ENCODE measurements around the gene ATP10A.

The ATP10A gene

GRCh38 chr15:25679492-25679891 lies 183.6 kb downstream of the ATP10A start:
- no peak for DNase-seq (ENCODE audit: low spot score)

DNA sequence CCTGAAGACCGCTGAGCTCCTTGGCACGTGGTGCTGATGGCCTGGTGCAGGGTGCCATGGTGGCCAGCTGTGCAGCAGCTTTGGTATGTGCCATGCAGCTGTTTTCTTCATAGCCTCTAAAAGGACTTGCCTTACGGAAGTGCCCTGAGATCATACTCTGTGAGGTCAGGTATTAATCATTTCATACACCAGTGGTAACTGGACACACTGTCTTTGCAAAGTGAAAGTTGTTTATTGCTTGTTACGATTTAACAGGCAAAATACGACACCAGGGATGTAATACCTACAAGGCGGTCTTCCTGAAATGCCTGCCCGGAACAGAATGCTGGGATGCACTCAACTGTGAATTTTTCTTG lies 184.6 kb downstream of the ATP10A start:
- DNase-seq (ENCODE audit: low spot score): no peak

DNA sequence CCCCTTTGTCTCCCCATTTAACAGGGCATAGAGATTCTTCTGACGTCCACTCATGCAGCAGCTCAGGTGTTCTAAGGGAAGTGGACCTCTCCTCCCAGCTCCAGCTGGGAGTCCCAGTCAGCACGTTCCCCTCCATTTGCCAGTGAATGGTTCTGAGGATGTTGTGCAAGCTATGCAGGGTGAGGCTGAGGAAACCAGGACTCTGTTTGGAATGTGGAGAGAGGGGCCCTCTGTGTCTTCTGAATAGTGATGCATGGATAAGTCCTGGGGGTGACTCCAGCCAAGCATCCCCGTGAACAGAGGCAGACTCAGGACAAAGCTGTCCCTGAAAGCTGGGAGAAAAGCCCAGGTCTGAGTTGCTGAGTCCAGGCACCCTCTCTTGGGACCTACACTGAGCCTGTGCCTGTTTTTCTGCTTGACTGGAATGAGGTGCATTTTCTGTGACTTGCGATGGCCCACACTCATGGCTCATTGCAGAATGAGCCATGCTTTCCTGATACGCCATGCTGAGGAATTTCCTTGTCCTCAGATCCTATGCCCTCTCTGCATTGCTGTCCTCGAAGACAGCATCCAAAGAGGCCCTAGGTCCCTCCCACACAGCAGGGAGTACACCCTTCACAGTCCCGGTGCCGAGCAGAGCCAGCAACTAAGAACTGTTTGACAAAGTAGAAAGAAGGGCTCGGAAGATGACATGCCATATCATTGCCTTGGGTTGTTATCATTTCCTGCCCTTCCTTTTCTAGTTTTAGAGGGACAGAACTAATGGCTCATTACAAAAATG lies 185.2 kb downstream of the ATP10A start:
- DNase-seq (ENCODE audit: low spot score): no peak

DNA sequence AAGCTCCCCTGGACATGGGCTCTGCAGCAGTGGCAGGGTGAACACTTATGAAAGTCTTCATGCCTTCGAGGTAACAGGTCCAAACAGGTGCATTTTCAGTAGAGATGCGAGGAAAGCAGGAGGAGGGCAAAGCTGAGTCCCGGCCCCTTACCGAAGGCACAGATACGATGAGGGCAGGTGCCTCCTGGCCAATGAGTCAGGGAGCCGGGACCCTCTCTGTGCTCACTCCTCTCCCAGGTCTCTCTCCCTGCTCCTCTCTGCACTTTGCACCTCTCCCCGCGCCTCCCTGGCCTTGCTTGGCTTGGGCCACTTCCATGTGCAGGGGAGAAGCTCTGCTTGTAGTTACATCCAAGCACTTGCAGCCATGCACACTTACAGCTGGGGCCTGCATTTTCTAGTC lies 187.1 kb downstream of the ATP10A start:
- DNase-seq (ENCODE audit: low spot score): no peak

DNA sequence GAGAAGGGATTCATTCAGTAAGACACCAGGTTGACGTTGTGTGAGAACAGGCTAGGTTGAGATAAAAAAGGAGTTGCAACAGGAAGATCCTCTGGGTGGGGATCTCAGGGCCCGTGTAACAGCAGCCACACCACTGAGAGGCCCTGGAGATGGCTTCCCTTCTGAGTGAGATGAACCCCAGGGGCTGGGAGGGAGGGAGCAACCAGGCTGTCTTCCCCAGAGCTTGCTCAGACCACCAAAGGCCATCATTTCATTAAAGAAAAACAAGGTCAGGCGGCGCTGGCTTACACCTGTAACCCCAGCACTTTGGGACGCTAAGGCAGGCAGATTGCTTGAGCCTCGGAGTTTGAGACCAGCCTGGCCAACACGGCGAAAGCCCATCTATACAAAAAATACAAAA lies 187.7 kb downstream of the ATP10A start:
- DNase-seq (ENCODE audit: low spot score): no peak

GRCh38 chr15:25674913-25675312 lies 188.2 kb downstream of the ATP10A start:
- no peak for DNase-seq (ENCODE audit: low spot score)

GRCh38 chr15:25673972-25674371 lies 189.2 kb downstream of the ATP10A start:
- DNase-seq (ENCODE audit: low spot score): no peak

DNA sequence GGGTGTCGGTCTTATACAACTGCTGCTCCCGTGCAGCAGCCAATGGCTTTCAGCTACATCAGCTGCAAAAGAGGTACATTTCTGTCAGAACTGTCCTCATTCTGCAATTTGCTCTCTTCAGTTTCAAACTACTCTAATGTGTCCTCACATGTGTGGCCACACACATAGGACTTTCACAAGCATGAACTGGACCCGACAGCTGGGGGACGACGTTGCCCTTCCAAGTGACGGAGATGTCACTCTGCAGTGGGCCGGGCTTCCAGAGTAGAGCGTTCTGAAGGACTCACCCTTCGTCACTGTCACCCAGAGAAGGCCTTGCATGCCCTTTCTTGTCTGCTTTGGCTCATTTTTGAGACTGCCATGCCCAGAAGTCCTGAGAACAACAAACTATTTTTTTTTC lies 189.8 kb downstream of the ATP10A start:
- DNase-seq (ENCODE audit: low spot score): no peak

GRCh38 chr15:25671132-25671531 lies 192.0 kb downstream of the ATP10A start:
- no peak for DNase-seq (ENCODE audit: low spot score)

- no peak for DNase-seq (ENCODE audit: low spot score)
Observed at GRCh38 chr15:25670621-25671020, 192.5 kb downstream of the ATP10A start.

GRCh38 chr15:25670025-25670554 lies 193.0 kb downstream of the ATP10A start:
- DNase-seq (ENCODE audit: low spot score): no peak

- DNase-seq (ENCODE audit: low spot score): no peak
Observed at GRCh38 chr15:25668901-25669300, 194.2 kb downstream of the ATP10A start.

DNA sequence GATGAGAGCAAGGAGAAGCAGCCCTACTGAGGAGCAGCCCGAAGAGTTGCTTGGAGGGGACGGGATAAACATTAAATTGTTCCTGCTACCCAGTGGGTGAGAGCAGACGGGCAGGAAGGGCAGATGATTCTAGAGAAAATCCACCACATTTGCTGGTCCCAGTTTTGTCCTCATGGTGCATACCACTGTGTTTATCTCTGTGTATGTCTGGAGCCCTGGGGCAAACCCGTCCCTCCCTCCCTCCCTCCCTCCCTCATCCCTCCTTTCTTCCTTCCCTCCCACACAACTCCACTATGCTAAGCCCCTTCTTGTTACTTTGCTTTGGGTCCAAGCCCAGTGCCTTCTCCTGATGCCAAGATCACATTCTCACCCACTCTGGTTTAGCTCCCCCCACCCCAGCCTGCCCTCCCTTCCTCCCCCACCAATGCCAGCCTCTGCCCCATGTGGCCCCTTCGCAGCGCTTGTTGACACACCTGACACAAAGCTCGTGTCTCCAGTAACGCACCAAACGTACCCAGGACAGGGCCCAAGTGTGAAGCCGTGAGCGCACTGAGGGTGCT lies 194.8 kb downstream of the ATP10A start:
- no peak for DNase-seq (ENCODE audit: low spot score)

GRCh38 chr15:25667829-25668228 lies 195.3 kb downstream of the ATP10A start:
- DNase-seq (ENCODE audit: low spot score): no peak

DNA sequence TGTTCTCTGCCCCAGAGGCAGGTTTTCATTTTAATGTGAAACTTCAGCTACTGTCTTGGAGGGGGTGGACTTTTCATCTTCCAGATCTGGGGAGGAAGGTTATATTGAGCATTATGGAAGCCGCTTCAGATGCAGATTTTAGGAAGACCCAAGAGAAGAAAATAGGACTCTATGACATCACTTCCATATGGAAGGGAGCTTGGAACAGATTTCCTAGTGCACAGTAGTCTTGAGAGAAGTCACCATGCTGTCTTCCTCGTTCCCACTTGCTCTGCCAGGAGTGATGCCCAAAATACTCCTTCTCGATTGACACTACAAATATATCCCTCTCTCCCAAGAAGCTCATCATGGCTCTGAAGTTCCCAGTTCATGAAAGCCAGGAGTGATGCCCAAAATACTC lies 197.2 kb downstream of the ATP10A start:
- DNase-seq (ENCODE audit: low spot score): no peak

DNA sequence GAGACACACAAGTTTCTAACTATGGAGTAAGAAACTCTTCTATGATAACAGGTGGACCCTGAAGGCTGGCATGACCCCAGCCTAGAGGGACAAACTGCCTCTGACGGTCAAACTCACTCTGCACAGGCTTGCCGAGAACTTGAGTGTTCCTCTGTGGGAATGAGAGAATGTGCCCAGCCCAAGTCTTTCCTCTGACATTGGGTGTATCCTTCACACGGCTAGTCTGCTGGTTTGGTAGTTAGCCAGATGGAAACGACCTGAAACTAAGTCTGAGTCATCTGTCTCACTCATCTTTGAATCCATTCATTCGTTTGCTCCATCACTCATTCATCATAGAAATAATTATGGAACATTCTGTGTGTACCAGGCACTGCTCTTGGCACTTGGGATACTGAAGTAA lies 198.4 kb downstream of the ATP10A start:
- no peak for DNase-seq (ENCODE audit: low spot score)

DNA sequence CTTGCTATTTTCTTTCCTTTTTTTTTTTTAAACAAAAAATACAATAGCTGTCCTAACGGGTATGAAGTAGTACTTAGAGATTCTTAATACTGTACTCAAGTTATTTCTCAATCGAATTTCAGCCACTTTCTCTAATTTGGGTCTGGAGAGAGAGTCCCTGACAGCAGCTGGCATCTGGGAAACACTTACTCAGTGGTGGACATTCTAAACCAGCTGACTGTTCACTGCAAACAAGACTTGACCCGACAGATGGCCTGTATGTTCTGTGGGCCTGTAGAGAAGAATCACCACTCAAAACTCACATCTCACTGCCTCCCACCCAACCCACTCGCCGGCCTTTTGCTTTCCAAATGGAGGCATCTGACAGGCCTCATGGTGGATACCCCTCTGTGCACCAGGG lies 199.6 kb downstream of the ATP10A start:
- DNase-seq (ENCODE audit: low spot score): no peak

GRCh38 chr15:25661898-25662297 lies 201.2 kb downstream of the ATP10A start:
- no peak for DNase-seq (ENCODE audit: low spot score)

DNA sequence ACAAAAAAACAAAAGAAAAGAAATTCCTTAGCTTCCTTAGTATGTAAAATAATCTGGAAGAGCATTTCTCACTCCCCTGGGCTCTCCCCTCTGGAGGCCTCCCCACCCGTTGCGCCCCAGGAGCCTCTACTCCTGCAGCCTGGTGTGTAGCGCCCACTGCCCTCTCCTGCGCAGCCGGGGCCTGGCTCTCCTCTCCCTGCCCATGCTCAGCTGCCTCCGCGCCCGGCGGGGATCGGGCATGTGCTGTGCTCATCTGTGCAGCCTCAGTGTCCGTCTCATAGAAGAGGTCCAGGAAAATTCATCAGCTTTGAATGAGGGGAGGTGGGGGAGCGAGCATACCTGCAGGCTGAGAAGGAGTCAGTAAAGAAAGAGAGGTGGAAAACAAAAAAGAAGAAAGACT lies 203.9 kb downstream of the ATP10A start:
- no peak for DNase-seq (ENCODE audit: low spot score)

GRCh38 chr15:25658560-25658959 lies 204.6 kb downstream of the ATP10A start:
- DNase-seq (ENCODE audit: low spot score): no peak

- no peak for DNase-seq (ENCODE audit: low spot score)
Observed at GRCh38 chr15:25655207-25655948, 207.7 kb downstream of the ATP10A start.

DNA sequence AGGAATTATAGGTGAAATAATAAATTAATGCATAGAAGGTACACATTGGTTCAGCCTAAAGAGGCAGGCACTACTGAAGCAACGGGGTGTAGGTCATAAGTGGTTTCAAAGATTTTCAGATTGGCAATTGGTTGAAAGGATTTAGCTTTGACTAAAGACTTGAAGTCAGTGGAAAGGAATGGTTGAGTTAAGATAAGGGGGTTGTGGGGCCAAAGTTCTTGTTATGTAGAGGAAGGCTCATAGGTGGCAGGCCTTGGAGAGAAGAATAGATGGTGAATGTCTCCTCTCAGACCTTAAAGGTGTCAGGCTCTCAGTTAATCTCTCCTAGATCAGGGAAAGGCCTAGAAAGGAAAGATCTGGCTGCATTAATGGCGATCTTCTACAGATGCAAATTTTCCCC lies 209.8 kb downstream of the ATP10A start:
- DNase-seq (ENCODE audit: low spot score): no peak

GRCh38 chr15:25652704-25653103 lies 210.4 kb downstream of the ATP10A start:
- DNase-seq (ENCODE audit: low spot score): no peak
